Activated naive CD4-positive, alpha-beta T cell treated with anti-CD3 and anti-CD28 coated beads, Interleukin-2, amount 50 U/mL, for 24 hours (primary cell): ENCODE results near the gene CCDC60.

Experiments used
- H3K27ac Mint-ChIP-seq: one replicate; pipeline ENCODE4 v1.8.0; 2021; ENCODE audit warnings: mild to moderate bottlenecking, mixed read lengths
- H3K27me3 Mint-ChIP-seq: one replicate; pipeline ENCODE4 v1.8.0; 2021; ENCODE audit warnings: mixed read lengths
- H3K36me3 Mint-ChIP-seq: one replicate; pipeline ENCODE4 v1.8.0; 2021; ENCODE audit warnings: mixed read lengths
- H3K4me1 Mint-ChIP-seq: one replicate; pipeline ENCODE4 v1.8.0; 2021; ENCODE audit warnings: mixed read lengths
- H3K4me3 Mint-ChIP-seq: one replicate; pipeline ENCODE4 v1.8.0; 2021; ENCODE audit warnings: mild to moderate bottlenecking, mixed read lengths
- H3K9me3 Mint-ChIP-seq: one replicate; pipeline ENCODE4 v1.8.0; 2021; ENCODE audit warnings: mixed read lengths

Gene CCDC60

DNA sequence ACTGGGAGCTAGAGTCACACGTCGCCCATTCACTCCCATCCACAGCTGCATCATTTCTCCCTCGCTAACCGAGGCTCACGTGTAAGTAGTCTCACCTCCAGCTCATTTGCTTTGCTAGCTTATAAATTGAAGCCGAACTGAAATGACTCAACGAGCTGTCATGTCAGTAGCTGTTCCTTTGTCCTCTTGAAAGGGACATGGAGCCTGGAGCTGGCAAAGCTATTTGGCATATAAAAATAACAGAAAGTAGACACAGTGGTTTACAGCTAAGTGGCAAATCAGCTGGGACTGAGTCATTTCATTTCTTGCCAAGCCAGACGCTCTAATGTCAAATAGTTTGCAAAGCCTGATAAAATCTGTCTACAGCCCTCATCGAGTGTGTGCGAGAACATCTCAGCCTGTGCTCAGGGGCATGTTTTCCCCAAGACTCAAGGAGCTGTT, 144.6 kb downstream of the CCDC60 start:
- no peak overlapping the region for H3K4me3 Mint-ChIP-seq
- peaks cover 1% of the 10 kb centered on the region for H3K27me3 Mint-ChIP-seq
- H3K4me1 Mint-ChIP-seq: no peaks in the 10 kb centered on the region
- no peak overlapping the region for H3K27ac Mint-ChIP-seq
- peaks cover 10% of the 10 kb centered on the region for H3K9me3 Mint-ChIP-seq
- no peaks in the 10 kb centered on the region for H3K36me3 Mint-ChIP-seq

DNA sequence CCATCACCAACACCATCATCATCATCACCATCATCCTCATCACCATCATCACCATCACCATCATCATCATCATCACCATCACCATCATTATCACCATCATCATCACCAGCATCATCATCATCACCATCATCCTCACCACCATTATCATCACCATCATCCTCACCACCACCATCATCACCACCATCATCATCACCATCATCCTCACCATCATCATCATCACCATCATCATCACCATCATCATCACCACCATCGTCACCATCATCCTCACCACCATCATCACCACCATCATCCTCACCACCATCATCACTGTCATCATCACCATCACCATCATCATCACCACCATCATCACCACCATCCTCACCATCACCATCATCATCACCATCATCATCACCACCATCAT, 146.0 kb downstream of the CCDC60 start:
- Mint-ChIP-seq H3K27ac (no peak overlapping the region), H3K36me3 (no peaks in the 10 kb centered on the region), H3K4me3 (no peak overlapping the region), H3K9me3 (peaks cover 10% of the 10 kb centered on the region), H3K4me1 (no peaks in the 10 kb centered on the region), H3K27me3 (peaks cover 3% of the 10 kb centered on the region)

DNA sequence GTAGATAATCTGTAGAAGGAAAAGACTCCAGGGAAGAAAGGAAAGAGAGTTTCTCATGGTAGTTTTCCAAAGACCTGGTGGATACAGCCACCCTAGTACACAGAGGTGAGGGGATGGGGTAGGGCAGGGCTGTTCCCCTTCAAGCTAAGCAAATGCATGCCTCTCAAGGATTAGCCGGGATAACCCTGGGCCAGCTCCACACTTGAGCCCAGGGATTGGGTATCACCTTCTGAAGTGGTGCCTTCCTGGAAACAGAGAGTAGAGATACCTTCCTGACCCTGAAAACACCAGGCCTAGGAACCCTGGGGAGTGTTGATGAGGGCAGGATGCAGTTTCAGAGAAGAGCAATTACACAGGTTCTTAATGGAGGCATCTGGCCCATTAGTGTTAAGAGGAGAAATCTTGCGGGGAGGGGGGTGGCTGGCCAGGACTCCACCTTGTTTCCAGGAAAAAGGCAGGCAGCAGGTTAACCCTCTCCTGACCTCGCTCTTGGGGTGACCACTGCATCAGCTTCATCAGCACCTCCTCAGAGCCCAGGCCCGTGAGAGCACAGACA, 152.1 kb downstream of the CCDC60 start:
- Mint-ChIP-seq H3K27ac (no peak overlapping the region), H3K9me3 (no peaks in the 10 kb centered on the region), H3K36me3 (no peaks in the 10 kb centered on the region), H3K4me3 (no peak overlapping the region), H3K27me3 (peaks cover 5% of the 10 kb centered on the region), H3K4me1 (no peaks in the 10 kb centered on the region)

DNA sequence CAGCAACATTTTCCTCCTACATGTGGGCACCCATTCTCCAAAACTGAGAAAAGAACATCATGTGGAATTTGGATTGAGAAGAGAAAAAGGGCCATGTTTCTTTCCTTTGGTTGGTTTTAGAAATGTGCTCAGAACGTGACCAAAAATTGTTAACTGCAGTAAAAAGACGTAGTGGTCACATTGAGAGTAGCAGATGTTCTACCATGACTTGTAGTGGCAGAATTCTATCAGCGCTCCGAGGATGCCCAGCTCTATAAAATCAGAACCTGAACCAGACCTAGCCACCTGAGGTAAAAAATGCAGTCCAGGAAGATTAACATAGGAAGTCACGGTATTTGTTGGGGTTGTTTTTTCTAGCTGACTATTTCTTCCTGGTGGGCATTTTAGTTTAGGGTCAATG, 157.3 kb downstream of the CCDC60 start:
- Mint-ChIP-seq H3K27me3 (peaks cover 12% of the 10 kb centered on the region), H3K27ac (no peak overlapping the region), H3K9me3 (no peaks in the 10 kb centered on the region), H3K4me1 (no peaks in the 10 kb centered on the region), H3K4me3 (no peak overlapping the region), H3K36me3 (no peaks in the 10 kb centered on the region)

DNA sequence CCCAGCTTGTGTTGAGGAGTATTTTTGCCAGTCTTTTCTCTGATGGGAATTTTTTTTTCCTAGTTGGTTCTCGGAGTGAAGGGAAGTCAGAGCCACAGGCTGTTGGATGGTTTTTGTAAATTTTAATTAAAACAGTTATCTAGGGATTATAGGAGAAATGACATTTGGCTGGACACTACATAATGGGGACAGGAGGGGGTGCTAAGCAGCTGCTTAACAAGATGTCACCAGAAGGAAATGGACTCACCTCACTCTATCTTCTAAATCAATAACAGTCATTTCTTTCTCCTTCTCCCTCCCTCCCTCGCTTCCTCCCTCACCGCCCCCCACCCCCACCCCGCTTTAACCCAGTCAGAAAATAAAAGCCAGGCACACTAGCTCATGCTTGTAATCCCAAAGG, 165.7 kb downstream of the CCDC60 start:
- Mint-ChIP-seq H3K4me3 (no peak overlapping the region), H3K27me3 (peaks cover 14% of the 10 kb centered on the region)

DNA sequence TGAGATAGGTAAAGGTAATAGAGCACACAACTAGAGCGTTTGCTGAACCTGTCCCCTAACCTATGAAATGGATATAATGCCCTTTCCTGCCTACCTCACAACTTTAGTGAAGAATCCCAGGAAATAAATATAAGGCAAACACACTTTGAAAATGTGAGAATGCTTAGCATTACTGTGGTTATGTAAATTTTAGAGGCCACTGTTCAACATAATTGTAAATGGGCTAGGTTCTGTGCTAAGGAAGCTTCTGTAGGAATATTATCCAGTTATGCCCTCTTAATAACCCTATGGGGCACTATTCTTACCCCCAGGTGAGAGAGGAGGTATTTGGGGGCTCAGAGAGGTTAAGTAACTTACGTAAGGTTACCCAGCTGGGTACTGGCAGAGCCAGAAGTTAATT, 166.5 kb downstream of the CCDC60 start:
- H3K27me3 Mint-ChIP-seq: peaks cover 15% of the 10 kb centered on the region

More for the DNA sequence above, 165.7 kb downstream of the CCDC60 start:
- H3K4me1 Mint-ChIP-seq: no peaks in the 10 kb centered on the region
- no peaks in the 10 kb centered on the region for H3K9me3 Mint-ChIP-seq
- H3K27ac Mint-ChIP-seq: no peak overlapping the region
- H3K36me3 Mint-ChIP-seq: no peaks in the 10 kb centered on the region

DNA sequence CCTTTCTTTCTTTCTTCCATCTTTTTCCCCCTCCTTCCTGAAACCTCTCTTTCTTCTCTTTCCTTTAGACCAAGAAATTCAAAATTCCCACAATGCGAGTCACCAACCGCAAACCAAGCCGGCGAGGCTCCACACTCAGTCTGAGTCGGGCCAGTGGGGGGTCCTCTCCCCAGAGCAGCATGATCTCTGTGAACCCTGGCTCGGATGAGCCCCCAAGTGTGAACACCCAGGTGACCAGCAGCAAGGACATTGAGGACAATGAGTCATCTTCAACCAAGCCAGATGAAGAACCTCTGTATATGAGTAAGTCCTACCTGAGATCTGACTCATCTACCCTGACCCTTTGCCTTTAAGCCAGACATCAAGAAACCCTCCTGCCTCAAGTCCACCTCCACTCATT, 170.5 kb downstream of the CCDC60 start:
- H3K9me3 Mint-ChIP-seq: no peaks in the 10 kb centered on the region
- H3K4me3 Mint-ChIP-seq: no peak overlapping the region
- H3K27ac Mint-ChIP-seq: no peak overlapping the region
- H3K36me3 Mint-ChIP-seq: no peaks in the 10 kb centered on the region
- no peaks in the 10 kb centered on the region for H3K4me1 Mint-ChIP-seq
- peaks cover 10% of the 10 kb centered on the region for H3K27me3 Mint-ChIP-seq

More for the DNA sequence above, 166.5 kb downstream of the CCDC60 start:
- H3K4me3 Mint-ChIP-seq: no peak overlapping the region
- H3K36me3 Mint-ChIP-seq: no peaks in the 10 kb centered on the region
- no peak overlapping the region for H3K27ac Mint-ChIP-seq
- no peaks in the 10 kb centered on the region for H3K9me3 Mint-ChIP-seq
- H3K4me1 Mint-ChIP-seq: no peaks in the 10 kb centered on the region

DNA sequence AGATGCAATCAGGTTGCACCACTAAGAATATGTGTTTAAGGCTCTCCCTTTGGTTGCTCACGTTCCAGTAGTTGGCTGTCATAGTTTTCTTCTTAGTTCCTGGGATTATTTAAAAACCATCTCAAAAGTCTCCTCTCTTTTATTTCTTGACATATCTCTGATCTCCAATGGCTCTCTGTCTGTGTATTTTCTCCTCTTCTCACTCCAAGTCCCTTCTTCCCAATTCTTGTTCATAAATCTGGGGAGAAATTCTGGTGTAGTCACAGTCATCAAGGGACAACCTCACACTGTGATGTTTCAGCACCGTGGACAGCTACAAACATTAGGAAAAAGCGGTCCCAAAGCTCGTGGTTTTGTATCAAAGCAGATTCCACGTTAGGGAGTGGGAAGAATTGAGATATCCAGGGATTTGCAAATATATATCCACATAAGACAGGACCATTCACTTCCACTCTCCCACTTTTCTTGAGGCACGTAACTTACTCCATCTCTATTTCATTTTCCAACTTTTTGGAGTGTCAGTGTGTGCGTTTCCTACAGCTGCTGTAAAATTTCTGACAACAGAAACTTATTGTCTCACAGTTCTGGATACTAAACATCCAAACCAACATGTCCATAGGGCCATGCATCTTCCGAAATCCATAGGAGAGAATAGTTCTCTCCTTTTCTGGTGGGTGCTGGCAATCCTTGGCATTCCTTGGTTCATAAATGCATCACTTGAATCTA, 178.4 kb downstream of the CCDC60 start:
- no peaks in the 10 kb centered on the region for H3K4me1 Mint-ChIP-seq
- peaks cover 8% of the 10 kb centered on the region for H3K27me3 Mint-ChIP-seq
- peaks cover 10% of the 10 kb centered on the region for H3K9me3 Mint-ChIP-seq
- peak overlapping the region; percentile 1 for H3K27ac Mint-ChIP-seq
- H3K4me3 Mint-ChIP-seq: no peak overlapping the region
- H3K36me3 Mint-ChIP-seq: no peaks in the 10 kb centered on the region

DNA sequence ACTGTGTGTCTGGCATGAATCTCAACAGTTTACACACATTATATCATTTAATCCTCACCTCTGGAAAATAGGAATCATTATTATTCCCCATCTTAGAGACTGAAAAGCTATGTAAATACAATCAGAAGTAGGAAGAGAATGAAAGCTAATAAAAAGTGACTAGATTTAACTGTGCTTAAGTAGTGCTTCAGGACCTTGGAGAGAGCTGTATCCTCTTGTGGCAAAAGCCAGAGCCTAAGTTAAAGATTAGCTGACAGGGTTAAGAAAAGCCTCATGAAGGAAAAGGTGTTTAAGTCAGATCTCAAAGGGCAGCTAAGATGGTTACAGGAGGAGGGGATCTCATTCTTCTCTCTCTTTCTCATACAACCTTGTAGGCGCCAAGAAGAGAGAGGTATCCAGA, 193.7 kb downstream of the CCDC60 start:
- H3K4me1 Mint-ChIP-seq: no peaks in the 10 kb centered on the region
- H3K27me3 Mint-ChIP-seq: no peaks in the 10 kb centered on the region
- H3K4me3 Mint-ChIP-seq: no peak overlapping the region
- H3K9me3 Mint-ChIP-seq: peaks cover 4% of the 10 kb centered on the region
- H3K36me3 Mint-ChIP-seq: no peaks in the 10 kb centered on the region
- no peak overlapping the region for H3K27ac Mint-ChIP-seq

DNA sequence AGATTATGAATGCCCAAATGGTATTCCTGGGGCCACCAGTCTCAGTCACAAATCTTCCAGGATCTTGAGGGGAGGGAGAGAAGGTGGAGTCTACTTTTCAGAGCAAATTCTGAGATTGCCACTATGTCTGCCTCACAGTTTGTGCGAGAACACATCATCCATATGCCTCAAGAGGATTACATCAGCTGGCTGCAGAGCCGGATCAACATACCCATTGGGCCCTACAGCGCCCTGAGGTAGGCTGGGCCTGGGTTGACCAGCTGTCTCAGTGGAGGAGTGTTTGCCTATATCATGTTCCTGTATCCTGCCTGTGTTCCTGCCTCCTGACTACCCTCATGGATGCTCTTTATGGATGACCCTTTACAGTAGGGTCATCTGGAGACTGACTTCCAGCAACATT, 205.9 kb downstream of the CCDC60 start:
- no peaks in the 10 kb centered on the region for H3K36me3 Mint-ChIP-seq
- H3K9me3 Mint-ChIP-seq: peaks cover 5% of the 10 kb centered on the region
- peaks cover 15% of the 10 kb centered on the region for H3K27me3 Mint-ChIP-seq
- no peak overlapping the region for H3K27ac Mint-ChIP-seq
- no peaks in the 10 kb centered on the region for H3K4me1 Mint-ChIP-seq
- no peak overlapping the region for H3K4me3 Mint-ChIP-seq

DNA sequence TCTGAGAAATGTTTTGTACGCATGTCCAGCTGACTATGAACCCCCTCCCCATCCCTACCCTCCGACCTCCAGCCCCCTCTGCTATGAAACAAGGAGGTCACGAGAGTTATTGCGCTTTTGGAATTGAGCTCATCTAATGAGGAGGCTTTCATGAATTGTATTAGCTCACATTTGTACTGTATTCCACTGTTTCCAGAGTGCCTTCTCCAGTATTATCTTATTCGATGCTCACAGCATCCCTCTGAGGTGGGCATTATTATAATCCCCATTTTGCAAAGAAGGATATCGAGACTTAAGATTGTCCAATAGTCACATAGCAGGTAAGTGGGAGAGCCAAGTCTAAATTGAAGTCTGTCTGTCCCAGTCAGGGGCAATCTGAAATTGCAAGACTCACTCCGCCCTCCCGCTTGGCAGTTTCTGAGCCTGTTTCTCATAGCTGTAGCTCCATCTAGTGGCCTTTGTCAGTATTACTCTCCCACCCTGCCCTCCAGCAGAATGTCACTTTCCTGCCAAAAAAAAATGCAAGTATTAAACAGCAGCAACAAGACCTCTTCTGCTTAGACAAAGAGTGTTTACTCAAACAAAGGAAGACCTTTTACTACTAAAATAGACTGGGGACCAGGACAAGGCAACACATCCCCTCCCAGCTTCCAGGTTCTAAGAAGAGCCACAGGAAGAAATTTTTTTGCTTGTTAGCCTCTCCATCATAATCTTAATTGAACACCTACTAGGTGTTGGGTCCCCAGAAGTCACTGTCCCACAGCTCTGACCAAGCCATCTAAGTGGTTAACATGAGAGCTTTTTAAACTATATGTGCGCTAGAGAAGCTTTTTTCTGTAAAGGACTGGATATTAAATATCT, 210.5 kb downstream of the CCDC60 start:
- Mint-ChIP-seq H3K27me3 (peaks cover 15% of the 10 kb centered on the region), H3K9me3 (no peaks in the 10 kb centered on the region), H3K4me1 (no peaks in the 10 kb centered on the region), H3K4me3 (no peak overlapping the region), H3K27ac (no peak overlapping the region), H3K36me3 (no peaks in the 10 kb centered on the region)

DNA sequence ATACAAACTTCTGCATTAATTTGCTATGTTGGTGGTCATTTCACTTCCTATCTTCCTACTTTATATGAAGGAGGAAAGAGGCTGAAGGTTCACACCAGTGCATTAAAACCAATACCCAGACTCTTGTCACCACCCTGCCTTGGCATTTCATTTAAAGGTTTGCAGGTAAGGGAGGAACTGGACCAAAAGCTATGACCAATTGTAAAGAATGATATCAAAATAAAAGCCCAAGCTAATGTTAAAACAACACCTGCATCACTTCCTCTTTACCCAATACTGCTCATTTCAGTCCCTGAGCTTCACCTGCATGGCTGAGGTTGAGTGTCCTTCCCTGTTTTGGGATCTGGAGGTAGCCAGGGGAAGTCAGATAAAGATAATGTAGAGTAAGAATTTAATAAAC, 211.8 kb downstream of the CCDC60 start:
- Mint-ChIP-seq H3K36me3 (no peaks in the 10 kb centered on the region), H3K9me3 (no peaks in the 10 kb centered on the region), H3K27ac (no peak overlapping the region), H3K27me3 (peaks cover 17% of the 10 kb centered on the region), H3K4me1 (no peaks in the 10 kb centered on the region), H3K4me3 (no peak overlapping the region)

DNA sequence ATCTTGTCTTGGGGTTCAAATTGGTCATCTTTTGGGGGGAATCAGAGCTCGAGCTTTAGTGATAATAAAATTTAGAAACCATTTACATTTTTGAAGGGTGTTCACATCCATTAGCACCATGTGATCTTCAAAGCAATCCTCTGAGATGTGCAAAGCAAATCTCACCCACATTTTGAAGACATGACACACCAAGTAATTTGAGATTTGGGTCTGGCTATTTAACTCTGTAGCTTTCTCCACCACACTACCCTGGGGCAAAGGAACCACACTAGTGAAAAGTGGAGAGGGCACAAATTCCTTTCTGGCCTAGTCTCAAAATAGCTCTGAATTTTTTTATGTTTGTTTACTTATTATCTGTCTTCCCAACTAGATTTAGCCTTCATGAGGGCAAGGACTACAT, 212.5 kb downstream of the CCDC60 start:
- Mint-ChIP-seq H3K27me3 (peaks cover 16% of the 10 kb centered on the region), H3K4me3 (no peak overlapping the region), H3K4me1 (no peaks in the 10 kb centered on the region), H3K27ac (no peak overlapping the region), H3K9me3 (no peaks in the 10 kb centered on the region), H3K36me3 (no peaks in the 10 kb centered on the region)

DNA sequence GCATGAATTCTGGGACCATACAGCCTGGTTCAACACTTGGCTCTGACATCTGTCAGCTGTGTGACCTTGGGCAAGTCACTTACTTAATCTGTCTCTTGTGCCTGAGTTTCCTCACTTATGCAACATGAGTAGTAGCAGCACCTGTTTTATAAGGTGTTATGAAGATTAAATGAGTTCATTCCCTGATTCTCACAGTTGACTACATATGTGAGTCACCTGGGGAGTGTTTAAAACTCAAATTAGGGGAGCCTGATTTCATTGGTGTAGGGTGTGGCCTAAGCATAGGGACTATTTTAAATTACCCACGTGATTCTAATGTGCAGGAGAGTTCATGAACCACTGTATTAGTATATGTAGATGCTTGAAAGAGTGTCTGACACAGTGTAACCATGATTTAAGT, 222.3 kb downstream of the CCDC60 start:
- Mint-ChIP-seq H3K36me3 (no peaks in the 10 kb centered on the region), H3K27ac (no peak overlapping the region), H3K9me3 (no peaks in the 10 kb centered on the region), H3K4me1 (no peaks in the 10 kb centered on the region), H3K4me3 (no peak overlapping the region), H3K27me3 (peaks cover 13% of the 10 kb centered on the region)

DNA sequence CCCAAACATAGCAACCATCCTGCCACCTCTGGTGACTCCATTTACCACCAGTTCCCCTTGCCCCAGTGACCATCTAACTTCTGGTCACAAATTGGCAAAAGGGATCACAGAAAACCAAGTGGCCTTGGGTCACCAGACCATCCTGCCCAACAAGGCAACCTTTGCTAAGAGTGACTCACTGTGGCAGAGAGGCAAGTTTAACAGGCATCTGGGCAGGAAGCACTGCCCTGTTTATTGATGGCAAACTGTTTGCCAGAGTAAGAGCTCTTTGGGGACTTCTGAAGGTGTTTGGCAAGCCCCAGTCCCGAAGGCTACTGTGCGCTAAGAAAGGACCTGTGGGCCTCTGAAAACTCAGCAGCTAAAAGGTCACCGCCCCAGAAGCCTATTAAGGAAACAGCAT, 230.9 kb downstream of the CCDC60 start:
- no peaks in the 10 kb centered on the region for H3K4me1 Mint-ChIP-seq
- no peak overlapping the region for H3K4me3 Mint-ChIP-seq

DNA sequence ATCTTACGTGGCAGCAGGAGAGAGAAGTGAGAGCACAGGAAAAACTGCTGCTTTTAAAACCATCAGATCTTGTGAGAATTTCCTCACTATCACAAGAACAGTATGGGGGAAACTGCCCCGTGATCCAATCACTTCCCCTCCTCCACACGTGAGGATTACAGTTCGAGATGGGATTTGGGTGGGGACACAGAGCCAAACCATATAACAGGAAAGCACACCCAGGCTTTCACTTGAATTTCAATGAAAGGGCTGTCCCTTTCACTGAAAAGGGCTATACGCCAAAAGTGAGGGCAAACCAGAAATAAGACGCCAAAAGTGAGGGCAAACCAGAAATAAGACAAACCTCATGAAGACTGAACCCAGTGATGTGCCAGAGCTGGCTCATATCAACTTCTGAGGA, 236.2 kb downstream of the CCDC60 start:
- Mint-ChIP-seq H3K27ac (no peak overlapping the region), H3K27me3 (peaks cover 14% of the 10 kb centered on the region), H3K9me3 (no peaks in the 10 kb centered on the region), H3K4me3 (no peak overlapping the region), H3K36me3 (no peaks in the 10 kb centered on the region), H3K4me1 (no peaks in the 10 kb centered on the region)

More for the DNA sequence above, 230.9 kb downstream of the CCDC60 start:
- H3K27me3 Mint-ChIP-seq: peaks cover 12% of the 10 kb centered on the region
- H3K9me3 Mint-ChIP-seq: no peaks in the 10 kb centered on the region
- H3K27ac Mint-ChIP-seq: no peak overlapping the region
- no peaks in the 10 kb centered on the region for H3K36me3 Mint-ChIP-seq
